HEK293T (cell line): ENCODE data around the gene PNPO.

ENCODE experiments used
- ARNT ChIP-seq: fragments of 450-650 bp; IDR thresholded peaks from 2 replicates; pipeline ENCODE4 v1.6.1; 2017; ENCODE audit warnings: mild to moderate bottlenecking
- CTBP1 ChIP-seq: fragments of 450-650 bp; IDR thresholded peaks from 2 replicates; pipeline ENCODE4 v1.6.1; 2016; ENCODE audit warnings: borderline replicate concordance
- ELF4 ChIP-seq: fragments of 450-650 bp; IDR thresholded peaks from 2 replicates; pipeline ENCODE4 v1.6.1; 2017; ENCODE audit warnings: antibody characterized with exemption
- FOXA1 ChIP-seq: fragments of 450-650 bp; IDR thresholded peaks from 2 replicates; pipeline ENCODE4 v1.6.1; 2016; ENCODE audit warnings: mild to moderate bottlenecking
- FOXK2 ChIP-seq: fragments of 450-650 bp; IDR thresholded peaks from 2 replicates; pipeline ENCODE4 v1.6.1; 2016; ENCODE audit warnings: mild to moderate bottlenecking
- FOXM1 ChIP-seq: fragments of 450-650 bp; IDR thresholded peaks from 2 replicates; pipeline ENCODE4 v1.6.1; 2017; ENCODE audit warnings: mild to moderate bottlenecking, borderline replicate concordance
- SUZ12 ChIP-seq: fragments of 450-650 bp; IDR thresholded peaks from 2 replicates; pipeline ENCODE4 v1.6.1; 2016; ENCODE audit warnings: mild to moderate bottlenecking

DNA sequence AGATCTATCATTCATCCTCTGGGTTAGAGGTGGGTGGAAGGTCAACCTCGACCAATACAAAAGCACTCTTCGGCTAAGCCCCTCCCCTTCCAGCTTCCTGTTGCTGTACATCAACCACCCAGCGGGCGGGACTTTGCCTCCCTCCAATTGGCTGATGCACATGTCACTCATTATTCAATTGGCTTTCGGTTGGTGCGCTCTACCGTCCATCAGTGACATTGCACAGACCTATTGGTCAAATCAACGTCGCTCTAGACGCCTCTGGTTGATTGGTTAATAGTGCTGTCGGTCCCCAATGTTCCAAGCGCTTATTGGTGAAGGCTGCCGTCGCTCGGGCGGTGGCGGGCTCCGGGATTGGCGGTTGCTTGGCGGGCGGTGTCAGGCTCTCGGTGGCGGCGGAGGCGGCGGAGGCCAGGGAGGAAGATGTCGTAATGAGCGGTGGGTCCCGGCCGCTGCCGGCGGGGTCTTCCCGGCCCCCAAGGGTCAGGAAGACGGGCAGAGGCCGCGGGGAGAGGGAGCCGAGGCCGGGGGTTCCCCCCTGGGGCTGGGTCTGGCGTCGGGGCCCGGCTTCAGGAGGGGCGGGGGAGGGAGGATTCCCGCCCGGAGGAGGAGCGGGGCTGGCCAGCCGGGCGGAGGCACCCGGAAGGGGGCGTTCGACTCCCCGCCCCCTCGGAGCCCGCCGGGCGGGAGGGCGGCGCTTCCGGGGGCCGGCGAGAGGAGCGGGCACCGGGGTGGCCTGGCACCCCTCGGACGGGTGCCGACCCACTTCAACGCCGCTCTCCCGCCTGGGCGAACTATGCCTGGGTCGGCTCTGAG lies 45.3 kb upstream of the PNPO start, which contains the start of gene SP2:
- TF ChIP-seq FOXM1: peak; percentile 97
- no peak for TF ChIP-seq FOXK2
- TF ChIP-seq FOXA1: no peak
- TF ChIP-seq SUZ12: no peak
- TF ChIP-seq CTBP1: no peak
- peak; percentile 99 for TF ChIP-seq ELF4
- no peak for TF ChIP-seq ARNT
